HUES48 (cell line): ENCODE data around the gene PRKAB1.
"Not testable (repeated sequence)": the region's sequence is repeated elsewhere in the genome, so short reads cannot be mapped to it uniquely, and the experiment has no call there.

Source experiments
- H3K27ac ChIP-seq: one replicate; pipeline ENCODE4 v1.7.0; 2013; ENCODE audit warnings: low read depth, low read length, inconsistent platforms
- H3K27me3 ChIP-seq: 2 replicates; pipeline ENCODE4 v1.6.1; 2013; ENCODE audit warnings: mild to moderate bottlenecking, low read length; ENCODE audit not compliant: control insufficient read depth, insufficient read depth
- H3K36me3 ChIP-seq: 2 replicates; pipeline ENCODE4 v1.6.1; 2013; ENCODE audit warnings: low read length; ENCODE audit not compliant: control insufficient read depth, insufficient read depth
- H3K4me1 ChIP-seq: 2 replicates; pipeline ENCODE4 v1.6.1; 2013; ENCODE audit warnings: mild to moderate bottlenecking, low read length; ENCODE audit not compliant: control insufficient read depth, insufficient read depth
- H3K4me3 ChIP-seq: 2 replicates; pipeline ENCODE4 v1.5.1; 2013; ENCODE audit warnings: mild to moderate bottlenecking, low read depth, low read length
- H3K9ac ChIP-seq: 2 replicates; pipeline ENCODE4 v1.6.1; 2013; ENCODE audit warnings: mild to moderate bottlenecking, low read depth, low read length, moderate library complexity
- H3K9me3 ChIP-seq: 2 replicates; pipeline ENCODE4 v1.6.1; 2013; ENCODE audit warnings: low read length; ENCODE audit not compliant: control insufficient read depth, insufficient read depth

The PRKAB1 gene

GRCh38 chr12:119634743-119635142 is 33.2 kb upstream of the PRKAB1 start:
- H3K27ac ChIP-seq, result no peak overlapping the region
- no peaks in the 10 kb centered on the region for H3K36me3 ChIP-seq
- H3K9ac ChIP-seq, result no peak overlapping the region
- no peaks in the 10 kb centered on the region for H3K4me1 ChIP-seq
- no peaks in the 10 kb centered on the region for H3K9me3 ChIP-seq
- H3K27me3 ChIP-seq, result no peaks in the 10 kb centered on the region
- H3K4me3 ChIP-seq, result no peak overlapping the region

GRCh38 chr12:119642986-119643385 is 24.9 kb upstream of the PRKAB1 start:
- no peaks in the 10 kb centered on the region for H3K9me3 ChIP-seq
- H3K36me3 ChIP-seq, result no peaks in the 10 kb centered on the region
- H3K27me3 ChIP-seq, result no peaks in the 10 kb centered on the region
- H3K4me3 ChIP-seq, result no peak overlapping the region
- H3K4me1 ChIP-seq, result no peaks in the 10 kb centered on the region
- H3K9ac ChIP-seq, result no peak overlapping the region
- no peak overlapping the region for H3K27ac ChIP-seq

GRCh38 chr12:119644930-119645329 is 23.0 kb upstream of the PRKAB1 start:
- Histone ChIP-seq H3K27me3 (no peaks in the 10 kb centered on the region; the same call in 1 of the 2 replicates), H3K9me3 (no peaks in the 10 kb centered on the region), H3K36me3 (no peaks in the 10 kb centered on the region), H3K4me1 (no peaks in the 10 kb centered on the region), H3K27ac (no peak overlapping the region), H3K9ac (no peak overlapping the region), H3K4me3 (no peak overlapping the region)

GRCh38 chr12:119645535-119646059 is 22.3 kb upstream of the PRKAB1 start:
- Histone ChIP-seq H3K27me3 (no peaks in the 10 kb centered on the region; the same call in 1 of the 2 replicates), H3K9me3 (no peaks in the 10 kb centered on the region), H3K4me1 (no peaks in the 10 kb centered on the region), H3K9ac (no peak overlapping the region), H3K27ac (no peak overlapping the region), H3K4me3 (no peak overlapping the region), H3K36me3 (no peaks in the 10 kb centered on the region)

GRCh38 chr12:119649202-119649808 is 18.6 kb upstream of the PRKAB1 start:
- no peaks in the 10 kb centered on the region for H3K4me1 ChIP-seq
- no peaks in the 10 kb centered on the region for H3K36me3 ChIP-seq
- no peak overlapping the region for H3K9ac ChIP-seq
- H3K4me3 ChIP-seq, result no peak overlapping the region
- H3K27ac ChIP-seq, result no peak overlapping the region
- H3K9me3 ChIP-seq, result peaks cover 6% of the 10 kb centered on the region; the same call in 1 of the 2 replicates
- H3K27me3 ChIP-seq, result no peaks in the 10 kb centered on the region; the same call in 1 of the 2 replicates

GRCh38 chr12:119652665-119653064 is 15.3 kb upstream of the PRKAB1 start:
- Histone ChIP-seq H3K4me1 (no peaks in the 10 kb centered on the region), H3K27me3 (no peaks in the 10 kb centered on the region; the same call in 1 of the 2 replicates), H3K9ac (no peak overlapping the region), H3K4me3 (no peak overlapping the region), H3K9me3 (peaks cover 6% of the 10 kb centered on the region; the same call in 1 of the 2 replicates), H3K36me3 (no peaks in the 10 kb centered on the region), H3K27ac (no peak overlapping the region)

- not testable (repeated sequence) for H3K4me3 ChIP-seq, H3K27ac ChIP-seq, H3K36me3 ChIP-seq, H3K9ac ChIP-seq, H3K9me3 ChIP-seq, H3K27me3 ChIP-seq, H3K4me1 ChIP-seq
Measured at GRCh38 chr12:119657001-119657400, 10.9 kb upstream of the PRKAB1 start.

GRCh38 chr12:119658166-119658565 is 9.8 kb upstream of the PRKAB1 start:
- not testable (repeated sequence) for H3K27me3 ChIP-seq, H3K27ac ChIP-seq, H3K9me3 ChIP-seq, H3K36me3 ChIP-seq, H3K4me1 ChIP-seq, H3K4me3 ChIP-seq, H3K9ac ChIP-seq

GRCh38 chr12:119659289-119659897 is 8.5 kb upstream of the PRKAB1 start:
- Histone ChIP-seq H3K9ac (no peak overlapping the region), H3K9me3 (no peaks in the 10 kb centered on the region), H3K4me3 (no peak overlapping the region), H3K27ac (no peak overlapping the region), H3K36me3 (no peaks in the 10 kb centered on the region), H3K4me1 (no peaks in the 10 kb centered on the region), H3K27me3 (peaks cover 3% of the 10 kb centered on the region; the same call in 1 of the 2 replicates)

- H3K9ac ChIP-seq, result no peak overlapping the region
- peaks cover 3% of the 10 kb centered on the region; the same call in 1 of the 2 replicates for H3K27me3 ChIP-seq
- no peaks in the 10 kb centered on the region for H3K9me3 ChIP-seq
- H3K27ac ChIP-seq, result no peak overlapping the region
- H3K36me3 ChIP-seq, result no peaks in the 10 kb centered on the region
- no peaks in the 10 kb centered on the region for H3K4me1 ChIP-seq
- H3K4me3 ChIP-seq, result no peak overlapping the region
Measured at GRCh38 chr12:119660076-119660475, 7.9 kb upstream of the PRKAB1 start.

- no peak overlapping the region for H3K4me3 ChIP-seq
- H3K36me3 ChIP-seq, result no peaks in the 10 kb centered on the region
- H3K27ac ChIP-seq, result no peak overlapping the region
- H3K27me3 ChIP-seq, result peaks cover 3% of the 10 kb centered on the region; the same call in 1 of the 2 replicates
- peaks cover under 1% of the 10 kb centered on the region for H3K4me1 ChIP-seq
- no peaks in the 10 kb centered on the region for H3K9me3 ChIP-seq
- no peak overlapping the region for H3K9ac ChIP-seq
Measured at GRCh38 chr12:119661882-119662281, 6.1 kb upstream of the PRKAB1 start.
